Activated T-cell treated with anti-CD3 and anti-CD28 coated beads for 24 hours (primary cell): Measurements from ENCODE around the gene EEF1G.
"Not testable (repeated sequence)": the region's sequence is repeated elsewhere in the genome, so short reads cannot be mapped to it uniquely, and the experiment has no call there.

Experiments used
- DNase-seq: peaks from one replicate; pipeline ENCODE4 v3.0.0-alpha.2; 2020; ENCODE audit warnings: low read depth

EEF1G gene

DNA sequence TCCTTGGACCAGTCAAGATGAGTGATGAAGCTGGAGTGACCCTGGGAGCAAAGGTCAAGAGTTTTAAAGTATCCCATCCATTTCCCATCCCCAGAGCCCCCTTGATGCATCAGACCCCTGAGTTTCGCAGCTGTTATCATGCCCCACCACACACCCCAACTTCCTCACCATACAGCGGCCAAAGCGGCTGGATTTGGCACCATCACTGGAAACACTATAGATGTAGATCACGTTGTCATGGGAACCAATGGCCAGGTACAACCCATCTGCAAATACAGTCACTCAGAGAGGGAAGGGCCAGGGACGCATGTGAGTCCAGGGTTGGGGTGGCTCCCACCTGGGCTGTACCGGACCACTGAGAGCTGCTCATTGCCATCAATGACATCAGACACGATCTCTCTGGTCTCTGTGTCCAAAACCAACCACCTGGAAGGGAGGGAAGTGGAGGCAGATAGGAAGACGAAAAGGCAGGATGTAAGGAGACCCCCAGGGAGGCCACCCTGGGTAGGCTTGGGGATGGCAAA lies 30.1 kb upstream of the EEF1G start:
- DNase-seq: no peak

DNA sequence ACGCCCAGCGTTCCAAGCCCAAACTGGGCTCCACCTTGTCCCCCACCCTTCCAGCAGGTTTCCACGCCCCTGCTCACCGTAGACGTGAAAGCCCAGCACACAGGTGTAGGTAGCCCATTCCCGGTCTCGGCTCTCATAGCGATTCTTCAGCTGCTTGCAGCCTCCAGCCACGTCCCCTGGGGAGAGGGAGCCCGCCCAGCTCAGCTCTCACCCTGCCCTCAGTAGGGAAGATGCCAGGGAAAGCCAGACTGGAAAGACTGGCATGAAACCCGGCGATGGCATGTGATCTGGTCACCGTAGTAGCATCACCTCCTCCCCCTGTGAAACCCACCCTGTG lies 29.3 kb upstream of the EEF1G start:
- DNase-seq: no peak

DNA sequence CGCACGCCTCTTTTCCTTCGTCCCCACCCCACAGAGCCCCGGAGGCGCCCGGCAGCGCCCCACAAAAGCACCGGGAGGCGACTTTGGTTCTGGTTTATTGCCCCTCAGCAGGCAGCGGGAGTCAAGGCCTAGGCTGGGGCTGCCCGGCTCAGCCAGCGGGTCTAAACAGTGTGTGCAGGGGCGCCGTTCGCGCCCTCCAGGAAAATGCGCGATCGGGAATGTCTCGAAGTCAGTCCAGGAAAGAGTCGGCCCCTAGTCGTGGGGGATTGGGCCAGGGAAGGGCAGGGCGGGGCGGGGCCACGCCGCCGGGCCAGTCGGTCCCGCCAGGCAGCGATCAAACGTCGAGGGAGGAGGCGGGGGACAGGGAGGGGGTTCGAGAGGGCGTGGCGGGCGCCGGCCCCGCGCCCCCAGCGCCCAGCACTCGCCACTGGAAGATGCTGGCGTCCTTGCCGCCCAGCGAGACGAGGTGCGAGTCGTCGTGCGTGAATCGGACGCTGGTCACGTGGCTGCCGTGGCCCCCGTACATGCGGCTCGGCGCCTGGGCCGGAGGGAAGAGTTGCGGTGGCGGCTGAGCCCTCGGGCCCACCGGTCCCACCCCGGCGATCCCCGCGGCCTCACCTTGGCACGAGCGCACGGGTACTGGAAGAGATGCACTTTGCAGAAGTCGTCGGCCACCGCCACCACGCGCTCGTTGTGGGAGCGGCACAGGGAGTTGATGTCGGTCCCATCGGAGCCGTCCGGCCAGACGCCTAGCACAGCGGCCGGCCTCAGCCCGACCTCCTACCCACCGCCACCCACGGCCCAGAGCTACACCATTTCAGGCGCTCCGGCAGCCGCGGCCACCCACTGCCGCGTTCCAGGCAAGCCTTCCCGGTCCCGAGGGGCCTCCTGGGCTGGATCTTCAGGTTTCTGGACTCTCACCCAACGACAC lies 28.7 kb upstream of the EEF1G start:
- DNase-seq: no peak

DNA sequence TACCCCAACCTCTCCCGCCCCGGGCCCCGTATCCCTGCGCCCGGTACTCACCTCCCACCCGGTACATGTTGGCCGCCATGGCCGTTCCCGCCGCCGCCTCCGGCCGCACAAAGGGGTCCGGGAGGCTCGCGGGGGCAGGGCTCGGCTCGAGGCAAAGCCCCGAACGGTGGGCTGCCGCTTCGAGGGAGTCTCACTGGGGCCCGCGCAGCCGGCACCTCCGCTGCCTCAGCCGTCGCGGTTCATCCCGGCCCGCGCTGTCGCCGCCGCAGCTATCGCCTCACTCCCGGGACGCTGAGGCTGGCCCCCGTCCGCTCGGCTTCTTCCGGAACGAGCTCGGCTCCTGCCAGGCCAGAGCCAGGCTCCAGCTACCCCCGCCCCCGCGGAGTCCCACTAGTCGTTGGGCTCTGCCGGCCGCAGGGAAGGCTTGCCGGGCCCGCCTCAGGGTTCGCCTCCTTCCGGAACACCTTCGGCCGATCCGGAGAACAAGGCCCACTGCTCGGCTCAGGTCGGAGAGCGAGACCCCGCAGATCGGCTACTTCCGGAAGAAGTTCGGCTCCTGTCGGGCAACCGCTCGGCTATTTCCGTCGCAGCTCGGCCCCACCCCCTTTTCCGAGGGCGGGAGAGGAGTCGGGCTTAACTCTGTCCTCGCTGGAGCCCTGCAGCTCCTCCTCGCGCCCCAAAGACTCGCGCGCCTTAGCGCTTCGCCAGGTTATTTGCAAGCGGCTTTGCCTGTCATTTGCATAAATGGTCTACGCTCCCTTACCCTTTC lies 27.9 kb upstream of the EEF1G start, which contains the start of gene MTA2:
TSS of gene MTA2 (minus strand) at position 494 of the 769 bp plus-strand sequence. CDS start at position 79, 415 bp downstream.
- DNase-seq: peak; percentile 100

DNA sequence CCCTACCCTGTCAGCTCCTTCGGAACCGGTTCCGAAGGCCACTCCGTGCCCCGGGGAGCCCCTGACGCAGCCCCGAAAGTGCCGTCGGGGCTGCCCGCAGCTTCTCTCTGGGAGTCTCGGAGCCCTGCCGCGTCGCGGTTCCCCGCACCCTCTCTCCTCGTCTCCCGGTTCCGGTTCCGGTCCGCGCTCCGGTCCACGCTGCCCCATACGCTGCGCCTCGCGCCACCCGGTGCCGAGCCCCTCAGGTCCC lies 27.4 kb upstream of the EEF1G start:
- DNase-seq: no peak

DNA sequence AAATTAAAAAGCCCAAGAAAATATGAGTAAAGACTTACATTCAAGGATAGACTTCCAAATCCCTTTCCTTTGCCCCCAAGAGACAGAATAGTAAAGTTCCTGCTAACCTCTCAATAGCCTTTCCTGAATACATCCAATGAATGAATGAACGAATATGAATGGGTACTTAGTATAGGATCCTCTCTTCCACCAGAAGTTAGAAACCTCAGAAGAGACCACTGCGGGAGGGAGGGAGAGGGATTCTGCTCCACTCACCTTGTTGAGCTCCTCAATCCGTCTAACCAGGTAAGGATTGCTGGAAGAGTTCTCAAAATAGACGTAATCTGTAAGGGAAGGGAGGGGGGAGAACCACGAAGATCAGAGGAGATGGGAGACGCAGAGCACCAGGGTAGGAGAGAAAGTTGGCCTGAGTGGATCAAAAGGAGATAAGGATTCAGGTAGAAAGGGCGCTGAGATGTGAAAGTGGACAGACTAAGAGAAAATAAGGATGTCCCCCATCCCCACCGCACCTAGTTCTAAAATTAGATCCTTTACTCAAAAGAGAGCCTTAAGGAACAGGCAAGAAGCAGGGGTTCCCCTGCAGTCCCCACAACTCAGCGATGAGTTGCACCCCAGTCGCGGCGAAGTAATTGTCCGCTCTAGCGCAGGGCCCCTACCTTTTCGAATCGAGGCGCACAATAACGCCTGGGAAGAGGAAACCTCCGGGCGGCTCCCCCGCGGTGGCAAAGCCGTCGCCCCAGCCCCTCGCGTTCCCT lies 26.9 kb upstream of the EEF1G start:
- DNase-seq: no peak

DNA sequence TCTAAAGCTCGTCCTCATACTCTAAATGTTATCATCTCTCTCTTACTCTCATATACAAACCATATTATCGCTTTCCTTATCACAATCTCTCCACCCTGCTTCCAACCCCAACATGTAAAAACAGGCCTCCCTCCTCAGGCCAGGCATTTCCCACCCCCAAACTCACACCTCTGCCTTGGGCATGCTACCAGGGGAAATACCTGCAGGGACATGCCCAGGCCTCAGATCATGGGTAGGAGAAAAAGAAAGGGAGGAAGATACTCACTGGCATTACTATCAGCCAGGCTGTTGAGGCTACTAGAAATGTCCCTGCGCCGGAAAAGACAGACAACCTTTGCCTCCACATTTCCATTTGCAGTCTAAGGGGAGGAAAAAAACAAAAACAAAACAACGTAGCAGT lies 26.2 kb upstream of the EEF1G start:
- DNase-seq: no peak

DNA sequence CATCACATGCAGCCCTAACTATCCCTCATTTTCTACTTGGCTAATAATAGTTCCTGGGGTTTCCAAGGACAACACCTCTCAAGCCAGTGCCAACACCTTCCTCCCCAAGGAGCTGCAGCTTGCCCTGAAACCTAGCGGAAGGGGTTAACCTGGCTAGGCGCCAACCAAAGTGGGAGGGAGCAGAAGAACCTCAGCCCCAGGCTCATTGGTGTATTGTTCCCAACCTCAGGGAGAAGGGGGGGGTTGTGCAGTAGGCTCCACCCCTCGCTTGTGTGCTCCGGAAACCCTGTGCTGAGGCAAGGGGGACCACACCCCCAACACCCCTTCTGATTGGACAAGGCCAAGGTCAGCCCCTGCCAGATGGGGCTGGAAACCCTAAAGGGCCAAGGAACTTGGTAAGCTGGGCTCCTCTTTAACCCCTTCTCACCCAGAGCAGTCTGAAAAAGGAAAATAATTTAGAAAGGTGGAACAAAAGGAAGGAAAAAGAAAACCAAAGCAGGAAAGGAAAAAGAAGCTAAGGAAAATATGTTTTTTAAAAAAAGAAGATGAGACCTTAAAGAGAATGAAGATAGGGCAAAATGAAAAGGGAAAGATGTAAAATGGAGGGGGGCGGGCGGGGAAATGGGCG lies 25.5 kb upstream of the EEF1G start:
- peak; percentile 93 for DNase-seq

DNA sequence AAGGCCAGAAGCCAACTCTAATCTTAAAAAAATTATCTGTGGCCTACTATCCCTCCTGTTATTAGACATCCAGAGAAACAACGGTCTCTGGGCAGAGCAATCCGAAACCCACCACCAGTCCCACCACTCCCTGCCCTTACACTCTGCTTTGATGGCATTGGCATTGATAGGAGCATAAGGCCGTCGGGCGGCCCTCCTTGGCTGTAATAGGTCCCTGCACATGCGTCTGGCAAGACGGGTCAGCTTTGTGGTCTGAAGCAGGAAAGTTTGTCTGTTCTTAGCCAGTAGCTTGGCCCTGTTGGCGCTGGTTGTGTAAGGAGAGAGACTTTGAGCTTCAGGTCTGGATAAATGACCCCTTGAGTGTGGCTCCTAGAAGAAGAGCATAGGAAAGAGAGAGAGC lies 21.4 kb upstream of the EEF1G start:
- no peak for DNase-seq

DNA sequence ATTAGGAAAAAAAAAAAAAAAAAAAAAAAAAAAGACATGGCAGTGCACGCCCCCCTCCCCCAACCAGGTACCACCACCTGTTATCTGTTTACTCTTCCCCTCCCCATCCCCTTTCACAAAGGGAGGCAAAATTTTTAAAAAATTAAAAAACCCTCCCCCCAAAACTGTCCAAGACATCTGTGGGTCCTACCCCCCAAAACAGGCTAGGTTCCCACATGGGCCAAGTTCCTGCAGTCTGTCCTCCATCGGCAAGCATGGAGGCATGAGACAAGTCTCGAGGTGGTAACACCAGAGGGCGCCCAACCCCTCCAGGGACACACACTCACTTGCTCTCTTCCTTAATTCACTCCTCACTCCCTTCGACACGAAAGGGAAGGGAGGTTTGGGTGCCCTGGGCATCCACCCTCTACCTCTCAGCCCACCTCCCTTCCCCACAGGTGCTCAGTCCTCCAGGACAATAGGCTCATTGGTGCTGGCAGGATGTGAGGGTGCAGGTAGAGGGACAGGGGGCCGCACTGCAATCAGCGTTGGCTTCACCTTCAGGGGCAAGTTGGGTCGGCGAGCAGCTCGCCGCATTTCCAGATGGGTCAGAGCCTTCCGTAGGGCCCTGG lies 19.8 kb upstream of the EEF1G start:
- DNase-seq: peak; percentile 59

DNA sequence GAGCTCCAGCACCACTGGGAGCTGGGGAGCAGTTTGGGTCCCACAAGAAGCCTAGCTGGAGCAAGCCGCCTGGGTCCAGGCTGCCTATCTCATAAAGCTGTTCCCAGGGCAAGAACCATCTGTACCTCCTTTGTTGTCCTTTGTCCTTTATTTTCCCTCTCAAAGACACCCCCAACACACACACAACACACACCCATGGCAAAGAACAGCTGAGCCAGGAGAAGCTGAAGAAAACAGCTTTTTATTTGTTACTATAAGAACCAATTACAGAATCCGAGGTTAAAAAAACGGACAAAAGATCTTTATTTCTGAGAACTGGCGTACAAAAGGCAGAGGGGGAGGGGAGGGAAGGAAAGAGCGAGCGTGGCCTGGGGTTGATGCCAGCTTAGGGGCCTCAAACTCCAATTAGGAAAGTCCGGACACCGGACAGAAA lies 19.3 kb upstream of the EEF1G start:
- DNase-seq: no peak

DNA sequence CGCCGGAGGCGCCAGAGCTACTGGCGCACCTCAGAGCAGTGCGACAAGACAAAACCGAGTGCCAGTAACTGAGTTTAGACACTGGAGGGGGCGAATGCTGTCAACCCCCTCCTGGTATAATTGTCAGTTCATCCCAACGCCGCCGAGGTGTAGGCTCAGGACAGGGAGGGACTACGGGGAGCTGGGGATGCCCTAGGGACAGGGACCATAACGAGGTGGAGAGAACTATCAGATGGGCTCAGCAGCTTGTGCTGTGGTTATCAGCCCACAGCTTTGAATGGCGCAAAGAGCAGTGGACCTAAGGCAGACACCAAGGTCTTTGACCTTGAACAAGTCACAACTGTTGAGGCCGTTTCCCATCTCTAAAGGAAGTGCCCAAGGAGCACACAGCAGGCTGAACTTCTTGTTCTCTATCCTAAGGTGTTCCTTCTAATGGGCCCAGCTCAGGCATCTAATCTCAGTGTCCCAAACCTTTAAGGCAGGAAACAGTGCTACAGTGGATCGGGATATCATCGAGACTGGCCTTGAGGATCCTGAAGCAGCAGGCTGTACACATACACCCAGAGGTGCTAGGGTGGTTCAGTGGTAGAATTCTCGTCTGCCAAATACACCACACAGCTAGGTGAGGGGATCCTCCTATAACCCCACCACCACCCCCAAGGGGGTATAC lies 18.6 kb upstream of the EEF1G start:
- DNase-seq: no peak

DNA sequence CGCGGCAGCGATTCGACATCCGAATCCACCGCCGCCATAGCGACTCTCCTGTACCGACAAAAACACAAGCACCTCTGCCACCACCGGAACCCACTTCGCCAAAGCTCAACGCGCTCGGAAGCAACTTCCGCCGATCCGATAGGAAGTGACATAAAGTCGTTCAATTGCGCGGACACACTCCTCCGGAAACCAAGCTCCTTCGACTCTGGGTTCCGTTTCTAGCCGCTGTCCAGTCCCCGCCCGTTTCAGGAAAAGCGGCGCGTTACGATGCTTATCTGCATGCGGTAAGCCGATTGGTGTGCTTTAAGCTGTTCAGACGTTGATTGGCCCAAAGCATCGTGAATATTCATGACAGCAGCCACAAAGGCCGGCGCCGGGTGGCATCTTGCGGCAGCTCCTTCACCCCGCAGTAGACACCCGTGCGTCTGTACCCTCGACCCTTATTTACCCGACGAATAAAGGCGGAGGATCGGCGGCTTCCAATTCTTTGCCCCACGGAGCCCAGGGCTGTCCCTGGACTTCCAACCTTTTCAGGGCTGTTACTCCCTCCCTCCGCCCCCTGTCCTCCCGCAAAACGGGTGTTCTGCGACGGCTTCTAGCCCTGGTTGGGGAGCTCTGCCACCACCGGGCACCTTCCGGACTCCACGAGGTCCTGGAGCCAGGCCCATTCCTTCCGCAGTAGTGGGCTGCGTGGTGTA lies 17.9 kb upstream of the EEF1G start, which contains the start of gene TUT1:
TSS of gene TUT1 (minus strand) at position 76 of the 698 bp plus-strand sequence. CDS start at position 38, 38 bp downstream.
- peak; percentile 96 for DNase-seq

DNA sequence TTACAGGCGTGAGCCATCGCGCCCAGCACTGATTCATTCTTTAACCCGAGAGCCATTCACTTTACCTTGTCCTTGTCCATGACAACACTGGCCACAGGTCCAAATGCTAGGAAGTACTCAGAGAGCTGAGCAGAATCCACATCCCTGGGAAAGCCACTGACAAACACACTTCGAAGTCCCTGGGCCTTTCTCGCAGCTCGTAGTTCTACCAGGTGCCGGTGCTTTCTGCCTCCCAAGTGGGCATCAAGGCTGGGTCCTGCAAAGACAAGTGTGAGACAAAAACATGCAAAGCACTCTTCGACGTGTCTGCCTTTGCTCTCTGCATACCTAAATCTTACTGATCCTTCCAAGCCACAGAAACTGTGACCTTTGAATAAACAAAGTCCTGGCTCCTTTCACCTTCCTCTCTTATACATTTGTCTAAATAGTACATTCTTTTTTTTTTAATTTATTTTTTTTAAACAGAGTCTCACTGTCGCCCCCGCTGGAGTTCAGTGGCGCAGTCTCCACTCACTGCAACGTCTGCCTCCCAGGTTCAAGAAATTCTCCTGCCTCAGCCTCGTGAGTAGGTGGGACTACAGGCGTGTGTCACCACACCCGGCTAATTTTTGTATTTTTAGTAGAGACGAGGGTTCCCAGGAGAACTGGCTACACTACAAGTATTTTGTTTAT lies 15.4 kb upstream of the EEF1G start:
- no peak for DNase-seq

DNA sequence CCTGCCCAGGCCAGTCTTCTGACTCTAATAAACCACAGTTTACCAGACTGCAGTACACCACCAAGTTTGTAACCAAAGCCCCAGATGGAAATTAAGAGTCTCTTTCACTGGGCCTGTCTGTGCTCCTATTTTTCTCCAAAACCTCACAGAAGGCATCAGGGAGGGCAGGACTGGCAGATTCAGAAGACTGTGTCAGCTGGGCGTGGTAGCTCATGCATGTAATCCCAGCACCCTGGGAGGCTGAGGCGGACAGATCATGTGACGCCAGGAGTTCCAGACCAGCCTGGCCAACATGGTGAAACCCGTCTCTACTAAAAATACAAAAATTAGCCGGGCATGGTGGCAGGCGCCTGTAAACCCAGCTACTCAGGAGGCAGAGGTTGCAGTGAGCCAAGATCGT lies 11.7 kb upstream of the EEF1G start:
- DNase-seq: not testable (repeated sequence)

DNA sequence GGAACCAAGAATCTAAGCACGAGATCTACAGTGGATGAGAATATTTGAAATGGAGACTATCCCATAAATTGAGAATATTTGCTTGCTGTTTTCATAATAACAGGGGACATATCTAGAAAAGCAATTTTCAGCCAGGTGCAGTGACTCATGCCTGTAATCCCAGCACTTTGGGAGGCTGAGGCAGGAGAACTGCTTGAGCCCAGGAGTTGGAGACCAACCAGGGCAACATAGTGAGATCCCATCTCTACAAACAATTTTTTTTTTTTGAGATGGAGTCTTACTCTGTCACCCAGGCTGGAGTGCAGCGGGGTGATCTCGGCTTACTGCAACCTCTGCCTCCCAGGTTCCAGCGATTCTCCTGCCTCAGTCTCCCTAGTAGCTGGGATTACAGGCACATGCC lies 8.0 kb upstream of the EEF1G start:
- not testable (repeated sequence) for DNase-seq

DNA sequence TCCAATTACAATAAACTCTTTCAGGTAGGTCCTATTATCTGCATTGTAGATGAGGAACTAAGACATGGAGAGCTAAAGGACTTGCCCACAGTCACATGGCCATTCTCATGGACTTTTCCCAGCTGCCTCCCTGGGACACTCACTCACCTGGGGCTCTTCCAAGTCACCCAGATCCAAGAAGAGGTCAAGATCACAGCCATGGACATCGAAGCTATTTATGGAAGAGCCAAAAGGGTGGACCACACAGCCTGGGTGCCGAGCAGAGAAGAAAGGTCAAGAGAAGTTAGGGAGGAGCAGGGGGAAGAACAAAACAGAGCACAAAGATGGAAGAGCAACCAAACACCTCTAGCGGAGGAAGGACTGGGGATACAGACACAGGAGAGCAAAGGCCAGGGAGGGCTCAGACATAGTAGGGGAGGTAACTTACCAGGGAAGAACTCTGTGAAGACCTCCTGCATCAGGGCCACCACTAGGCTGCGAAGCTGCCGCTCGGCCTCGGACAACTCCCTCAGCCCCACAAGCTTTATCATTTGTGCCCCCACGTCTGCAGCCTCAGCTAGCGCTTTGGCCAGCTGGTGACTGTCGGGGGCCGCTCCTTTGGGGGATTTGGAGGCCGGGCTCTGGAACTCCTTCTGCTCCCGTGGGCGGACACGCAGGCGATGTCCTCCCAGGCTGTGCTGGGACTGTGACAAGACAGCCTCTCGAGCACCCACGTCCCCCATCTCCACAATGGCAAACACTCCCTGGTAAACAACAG lies 7.4 kb upstream of the EEF1G start:
- DNase-seq: no peak

DNA sequence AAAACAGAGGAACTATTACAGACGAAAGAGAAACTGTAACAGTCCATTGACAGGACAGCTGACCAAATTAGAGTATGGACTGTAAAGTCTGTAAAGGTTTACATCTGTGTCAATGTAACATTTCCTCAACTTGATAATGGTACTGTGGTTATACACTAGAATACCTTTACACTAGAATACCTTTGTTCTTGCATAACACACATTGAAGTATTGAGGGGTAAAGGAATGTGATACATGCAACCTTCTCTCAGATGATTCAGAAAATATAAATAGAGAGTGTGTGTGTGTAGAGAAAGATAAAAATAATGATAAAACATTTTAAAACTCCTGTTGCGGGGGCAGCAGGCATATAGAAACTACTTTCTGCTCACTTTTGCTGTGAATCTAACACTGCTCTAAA lies 5.6 kb upstream of the EEF1G start:
- DNase-seq: no peak

DNA sequence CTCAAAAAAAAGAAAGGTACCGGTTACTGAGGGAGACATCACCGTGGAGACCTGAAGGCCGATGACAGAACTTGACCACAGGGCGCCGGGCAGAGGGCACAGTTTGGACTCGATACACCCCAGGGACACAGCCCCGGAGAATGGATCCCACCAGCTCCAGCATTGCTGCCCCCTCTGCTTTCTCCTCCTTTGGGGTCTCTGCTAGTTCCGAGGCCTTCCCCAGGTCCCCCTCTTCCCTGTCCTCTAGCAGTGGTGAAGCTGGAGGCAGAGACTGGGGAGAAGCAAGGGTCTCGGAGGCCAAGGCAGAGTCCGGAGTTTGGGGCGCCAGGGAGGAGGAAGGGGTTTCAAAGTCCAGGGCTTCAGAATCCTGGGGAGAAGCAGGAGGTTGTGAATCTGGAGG lies 4.8 kb upstream of the EEF1G start:
- no peak for DNase-seq
